OCI-LY1 (cell line): ENCODE measurements around the gene NTSR1.

Experiments used
- CTCF ChIP-seq: fragments of 200-600 bp; sonication (generic), shearing (Covaris generic); IDR thresholded peaks from 2 replicates; pipeline ENCODE4 v1.5.1; 2017; ENCODE audit warnings: mild to moderate bottlenecking, antibody characterized with exemption, low read length, moderate library complexity, mixed read lengths
- EZH2 ChIP-seq: fragments of 200-600 bp; sonication (generic), shearing (Covaris generic); IDR thresholded peaks from 2 replicates; pipeline ENCODE4 v1.8.0; 2017; ENCODE audit warnings: borderline replicate concordance, mixed run types, mild to moderate bottlenecking, antibody characterized with exemption, low read length, moderate library complexity, mixed read lengths

- TF ChIP-seq EZH2 (no peak), CTCF (no peak)
Measured at GRCh38 chr20:62753626-62754025, 45.0 kb downstream of the NTSR1 start.
